Choroid plexus epithelial cell (primary cell): Measurements from ENCODE around the gene LPAR3.

ENCODE experiments used
- DNase-seq: peaks from one replicate; pipeline ENCODE4 v3.0.0-alpha.2; 2010; ENCODE audit warnings: low read depth
- H3K4me3 ChIP-seq: 2 replicates; pipeline ENCODE4 v1.5.1; 2011; ENCODE audit warnings: low read depth, mild to moderate bottlenecking, control low read depth, low read length, moderate library complexity
- TF ChIP-seq, protein P1 (sequence below): conservative IDR thresholded peaks from 2 replicates; pipeline ENCODE4 v1.5.1; 2011; ENCODE audit warnings: low read depth, mild to moderate bottlenecking, control low read depth, inconsistent platforms, low read length, moderate library complexity

LPAR3 gene

DNA sequence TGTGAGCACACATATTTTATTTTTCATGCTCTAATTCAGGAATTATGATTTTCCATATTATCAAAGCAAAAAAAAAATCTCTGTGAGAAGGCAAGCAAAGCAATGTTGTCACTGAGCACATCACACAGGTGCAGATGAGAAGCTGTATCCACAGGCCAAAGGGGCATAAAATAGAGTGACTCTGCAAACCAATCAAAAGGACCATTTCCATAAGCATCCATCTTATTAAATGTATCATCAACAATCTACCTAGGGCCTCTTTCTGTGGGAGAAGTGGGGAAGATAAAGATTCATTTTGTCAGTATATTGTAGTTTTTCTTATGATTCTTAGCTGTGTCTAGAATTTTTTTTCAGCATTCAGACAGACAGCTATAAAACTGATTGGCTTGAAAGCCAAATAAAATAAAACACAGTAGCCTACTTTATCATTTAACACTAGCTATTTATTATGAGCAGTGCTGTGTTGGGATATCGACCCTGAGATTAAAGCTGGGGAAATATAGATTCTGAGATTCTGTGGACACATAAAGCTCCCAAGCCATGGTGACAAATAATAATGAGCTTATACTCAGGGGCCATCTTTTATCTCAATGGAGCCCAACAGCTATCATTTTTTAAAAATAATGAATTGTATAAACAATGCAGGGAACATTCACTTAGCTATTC lies 90.3 kb downstream of the LPAR3 start:
- H3K4me3 ChIP-seq: no peak overlapping the region
- no peak for DNase-seq
- TF ChIP-seq, protein P1, sequence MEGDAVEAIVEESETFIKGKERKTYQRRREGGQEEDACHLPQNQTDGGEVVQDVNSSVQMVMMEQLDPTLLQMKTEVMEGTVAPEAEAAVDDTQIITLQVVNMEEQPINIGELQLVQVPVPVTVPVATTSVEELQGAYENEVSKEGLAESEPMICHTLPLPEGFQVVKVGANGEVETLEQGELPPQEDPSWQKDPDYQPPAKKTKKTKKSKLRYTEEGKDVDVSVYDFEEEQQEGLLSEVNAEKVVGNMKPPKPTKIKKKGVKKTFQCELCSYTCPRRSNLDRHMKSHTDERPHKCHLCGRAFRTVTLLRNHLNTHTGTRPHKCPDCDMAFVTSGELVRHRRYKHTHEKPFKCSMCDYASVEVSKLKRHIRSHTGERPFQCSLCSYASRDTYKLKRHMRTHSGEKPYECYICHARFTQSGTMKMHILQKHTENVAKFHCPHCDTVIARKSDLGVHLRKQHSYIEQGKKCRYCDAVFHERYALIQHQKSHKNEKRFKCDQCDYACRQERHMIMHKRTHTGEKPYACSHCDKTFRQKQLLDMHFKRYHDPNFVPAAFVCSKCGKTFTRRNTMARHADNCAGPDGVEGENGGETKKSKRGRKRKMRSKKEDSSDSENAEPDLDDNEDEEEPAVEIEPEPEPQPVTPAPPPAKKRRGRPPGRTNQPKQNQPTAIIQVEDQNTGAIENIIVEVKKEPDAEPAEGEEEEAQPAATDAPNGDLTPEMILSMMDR: no peak

- no peak overlapping the region for H3K4me3 ChIP-seq
- DNase-seq: no peak
- TF ChIP-seq, protein P1: no peak
These were observed 92.6 kb downstream of the LPAR3 start for GRCh38 chr1:84800090-84801073.

- TF ChIP-seq, protein P1: no peak
- DNase-seq: no peak
- no peak overlapping the region for H3K4me3 ChIP-seq
These were observed 95.4 kb downstream of the LPAR3 start for GRCh38 chr1:84797603-84798002.

DNA sequence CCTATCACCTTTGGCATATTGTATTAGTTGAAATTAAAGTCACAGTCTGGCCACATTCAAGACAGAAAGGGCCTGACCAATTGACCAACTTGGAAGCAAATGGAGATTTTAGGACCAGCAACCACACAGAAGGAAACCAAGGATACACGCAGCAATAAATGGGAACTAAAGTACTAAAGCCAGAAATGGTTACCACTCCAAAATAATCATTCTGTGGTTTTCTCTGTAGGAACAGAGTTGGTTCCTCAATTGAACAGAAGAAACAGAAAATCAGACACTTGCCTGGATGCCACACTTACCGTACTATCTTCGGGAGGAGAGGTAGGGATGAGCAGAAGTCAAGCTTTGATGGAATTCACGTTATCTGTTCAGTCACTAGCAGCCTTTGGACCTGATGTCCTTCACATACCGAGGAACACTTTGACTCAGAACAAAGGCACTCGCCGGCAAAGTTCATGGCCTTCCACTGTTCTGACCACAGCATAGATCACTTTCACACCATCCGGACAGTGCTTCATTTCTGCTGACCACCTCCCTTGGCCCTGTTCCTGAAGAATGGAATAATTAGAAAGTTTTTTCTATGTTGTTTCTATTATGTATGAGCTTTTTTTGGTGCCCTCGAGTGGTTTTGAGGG lies 96.9 kb downstream of the LPAR3 start:
- H3K4me3 ChIP-seq: no peak overlapping the region
- TF ChIP-seq, protein P1: no peak
- DNase-seq: no peak

DNA sequence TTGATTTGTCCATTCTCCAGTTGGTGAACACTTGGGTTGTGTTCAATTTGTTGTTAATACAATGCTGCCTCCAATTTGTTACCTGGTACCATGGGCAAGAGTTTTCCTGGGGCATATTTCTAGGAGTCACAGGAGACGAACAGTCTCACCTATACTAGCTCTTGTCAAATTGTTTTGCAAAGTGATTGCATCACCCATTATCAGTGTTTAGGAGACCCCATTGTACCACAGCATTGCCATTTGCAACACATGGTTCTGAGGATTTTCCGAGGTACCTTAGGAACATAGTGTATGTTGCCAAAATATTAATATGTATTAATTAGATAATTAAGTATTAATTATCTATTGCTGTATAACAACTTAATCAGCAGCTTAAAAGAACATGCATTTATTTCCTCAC lies 97.8 kb downstream of the LPAR3 start:
- H3K4me3 ChIP-seq: no peak overlapping the region
- TF ChIP-seq, protein P1: no peak
- no peak for DNase-seq

DNA sequence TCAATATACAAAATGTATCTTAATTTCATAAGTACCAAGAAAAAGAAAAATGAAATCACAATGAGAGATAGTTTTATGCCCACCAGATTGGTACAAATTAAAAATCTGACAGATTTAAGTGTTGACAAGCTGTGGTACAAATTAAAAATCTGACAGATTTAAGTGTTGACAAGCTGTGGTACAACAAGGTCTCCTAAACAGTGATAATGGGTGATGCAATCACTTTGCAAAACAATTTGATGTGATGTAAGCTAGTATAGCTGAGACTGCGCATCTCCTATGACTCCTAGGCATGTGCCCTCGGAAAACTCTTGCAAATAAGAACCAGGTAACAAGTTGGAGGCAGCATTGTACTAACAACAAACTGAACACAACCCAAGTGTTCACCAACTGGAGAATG lies 100.6 kb downstream of the LPAR3 start:
- TF ChIP-seq, protein P1: no peak

More for the DNA sequence above, 100.6 kb downstream of the LPAR3 start:
- no peak for DNase-seq
- no peak overlapping the region for H3K4me3 ChIP-seq
